K562 (cell line): Measurements from ENCODE around the gene HNRNPA3. TPM values are rescaled to one million over a fixed set of nuclear protein-coding genes. Genes with fewer than 3 reads are reported as not detected.

Experiments used
- ARNT ChIP-seq, 2 experiments: fragments of 450-650 bp; IDR thresholded peaks; 2 replicates each; pipeline ENCODE4 v1.6.1; 2016; ENCODE audit warnings: mild to moderate bottlenecking in 1 of 2
- C11orf30 ChIP-seq: fragments of 450-650 bp; IDR thresholded peaks from 2 replicates; pipeline ENCODE4 v1.6.1; 2016; ENCODE audit warnings: low read depth, mild to moderate bottlenecking
- CAMTA2 ChIP-seq: fragments of 250-450 bp; sonication (Bioruptor Pico); conservative IDR thresholded peaks from 2 replicates; pipeline ENCODE4 v1.5.1; 2022
- CREBBP ChIP-seq: IDR thresholded peaks from one replicate; pipeline ENCODE4 v1.6.1; 2012; ENCODE audit warnings: low read depth, mild to moderate bottlenecking, control low read depth, inconsistent platforms, low read length
- DIDO1 ChIP-seq: fragments of 450-650 bp; IDR thresholded peaks from 2 replicates; pipeline ENCODE4 v1.6.1; 2016; ENCODE audit warnings: low read depth, missing biosample characterization, missing genetic modification characterization
- E2F6 ChIP-seq, 2 experiments: IDR thresholded peaks; 2 replicates each; pipeline ENCODE4 v1.6.1; 2011; ENCODE audit warnings: borderline replicate concordance in 1 of 2, control low read depth in 1 of 2, low read depth in 1 of 2, low read length in 1 of 2, mild to moderate bottlenecking in 1 of 2, mixed read lengths in 1 of 2, moderate library complexity in 1 of 2; ENCODE audit not compliant: insufficient read depth in 1 of 2, insufficient read length in 1 of 2, poor library complexity in 1 of 2, severe bottlenecking in 1 of 2; ENCODE audit errors: extremely low read depth in 1 of 2
- ELF4 ChIP-seq: fragments of 450-650 bp; formaldehyde crosslinking; IDR thresholded peaks from 2 replicates; pipeline ENCODE4 v1.4.0; 2022; ENCODE audit warnings: missing genetic modification characterization
- ESRRB ChIP-seq: fragments of 250-450 bp; sonication (Bioruptor Pico); IDR thresholded peaks from 2 replicates; pipeline ENCODE4 v1.5.0; 2020; ENCODE audit warnings: mild to moderate bottlenecking, moderate library complexity, borderline replicate concordance
- FOXJ2 ChIP-seq: fragments of 200-800 bp; sonication (Bioruptor generic); IDR thresholded peaks from 2 replicates; pipeline ENCODE4 v1.6.1; 2016; ENCODE audit warnings: missing genetic modification characterization, missing compliant biosample characterization
- HCFC1 ChIP-seq: IDR thresholded peaks from 2 replicates; pipeline ENCODE4 v1.6.1; 2012; ENCODE audit warnings: low read depth, low read length, improper control_type of control experiment
- HIVEP1 ChIP-seq: fragments of 250-450 bp; sonication (Bioruptor Pico); IDR thresholded peaks from 2 replicates; pipeline ENCODE4 v1.4.0; 2020; ENCODE audit warnings: mild to moderate bottlenecking
- HMGN3 ChIP-seq: IDR thresholded peaks from 2 replicates; pipeline ENCODE4 v1.6.1; 2011; ENCODE audit warnings: borderline replicate concordance, low read depth, mild to moderate bottlenecking, mixed read lengths, low read length; ENCODE audit not compliant: insufficient read length; ENCODE audit errors: extremely low read depth
- NCOA2 ChIP-seq, 2 experiments: fragments of 450-650 bp; IDR thresholded peaks; 2 replicates each; pipeline ENCODE4 v1.6.1; 2018; ENCODE audit warnings: mild to moderate bottlenecking in 2 of 2, moderate library complexity in 1 of 2; ENCODE audit not compliant: partially characterized antibody in 2 of 2
- PHB ChIP-seq: fragments of 250-450 bp; sonication (Bioruptor Pico); IDR thresholded peaks from 2 replicates; pipeline ENCODE4 v1.5.0; 2021
- PRPF4 ChIP-seq: fragments of 200-400 bp; formaldehyde crosslinking; IDR thresholded peaks from one replicate; pipeline ENCODE4 v1.6.1; 2017; ENCODE audit warnings: low read length, low read depth, mild to moderate bottlenecking; ENCODE audit not compliant: insufficient read depth, poor library complexity, severe bottlenecking
- SIRT6 ChIP-seq: IDR thresholded peaks from one replicate; pipeline ENCODE4 v1.6.1; 2012; ENCODE audit warnings: low read depth, mild to moderate bottlenecking, control low read depth, inconsistent platforms, low read length, moderate library complexity
- SP1 ChIP-seq: sonication (generic); formaldehyde crosslinking; IDR thresholded peaks from 2 replicates; pipeline ENCODE4 v1.8.1; 2022; ENCODE audit warnings: mild to moderate bottlenecking, missing genetic modification reagents
- TRIM28 ChIP-seq: fragments of 450-650 bp; IDR thresholded peaks from 2 replicates; pipeline ENCODE4 v1.6.1; 2017
- XRCC3 ChIP-seq: fragments of 450-650 bp; IDR thresholded peaks from 2 replicates; pipeline ENCODE4 v1.6.1; 2017; ENCODE audit warnings: mild to moderate bottlenecking, moderate library complexity
- ZNF232 ChIP-seq: sonication (generic); formaldehyde crosslinking; IDR thresholded peaks from 2 replicates; pipeline ENCODE4 v1.8.0; 2022; ENCODE audit warnings: mild to moderate bottlenecking, missing genetic modification reagents
- ZNF324 ChIP-seq: fragments of 250-450 bp; sonication (Bioruptor Pico); IDR thresholded peaks from 2 replicates; pipeline ENCODE4 v1.4.0; 2020; ENCODE audit warnings: mild to moderate bottlenecking
- ZNF644 ChIP-seq: fragments of 200-800 bp; sonication (Bioruptor generic); IDR thresholded peaks from 2 replicates; pipeline ENCODE4 v1.6.1; 2016; ENCODE audit warnings: low read depth, missing genetic modification characterization, missing compliant biosample characterization
- ZNF79 ChIP-seq: fragments of 250-450 bp; sonication (Bioruptor Pico); IDR thresholded peaks from 2 replicates; pipeline ENCODE4 v1.4.0; 2020; ENCODE audit warnings: low read depth, mild to moderate bottlenecking, moderate library complexity
- polyA plus RNA-seq, 8 experiments: library from polyadenylated mRNA; depleted of rRNA in 4 of 8; stranded (reverse) in 5 of 8; unstranded in 3 of 8; fragments of >200 nt; fragmentation: Nextera tagmentation in 2 of 8; fragmentation: Illumina TruSeq in 1 of 8; extraction: Ambion mirVana in 2 of 8; extraction: Trizol in 1 of 8; gene quantifications; 2 replicates each; pipeline versions ENCODE4 v1.2.1 to v1.2.3, GENCODE V29; 2011 to 2014; ENCODE audit warnings: inconsistent platforms in 1 of 8, missing spikeins in 1 of 8
- total RNA-seq, 7 experiments: library from RNA; depleted of rRNA in 6 of 7; stranded (reverse); fragments of >200 nt in 6 of 7; fragmentation: Illumina TruSeq in 2 of 7; extraction: Trizol in 2 of 7; gene quantifications; 2 replicates each; pipeline versions ENCODE4 v1.2.1 to v1.2.3, GENCODE V29; 2011 to 2021; ENCODE audit warnings: low replicate concordance in 1 of 7
- TF ChIP-seq, protein P1 (sequence below): fragments of 200-400 bp; formaldehyde crosslinking; IDR thresholded peaks from 2 replicates; pipeline ENCODE4 v1.6.1; 2017; ENCODE audit warnings: mild to moderate bottlenecking, low read depth, low read length, moderate library complexity
- TF ChIP-seq, protein P2 (sequence below): fragments of 250-450 bp; sonication (Bioruptor Pico); IDR thresholded peaks from 2 replicates; pipeline ENCODE4 v1.8.0; 2022; ENCODE audit warnings: moderate library complexity, mild to moderate bottlenecking, inconsistent platforms
- TF ChIP-seq, protein P3 (sequence below): IDR thresholded peaks from 2 replicates; pipeline ENCODE4 v1.6.1; 2014; ENCODE audit warnings: antibody characterized with exemption

Gene HNRNPA3
- total and polyA plus RNA-seq, 9 of the 15 experiments (the other 6 are each of a cell fraction or from before 2014, with no cell fraction given) = 72.8 to 428 (median 192) TPM

GRCh38 chr2:177165061-177165583 lies 47.5 kb upstream of the HNRNPA3 start (continued):
- no peak for TF ChIP-seq E2F6 (IDR thresholded peaks at IDR 0.05; ENCODE audit: borderline replicate concordance in 1 of 2, extremely low read depth in 1 of 2, insufficient read depth in 1 of 2, insufficient read length in 1 of 2, low read depth in 1 of 2, low read length in 1 of 2, poor library complexity in 1 of 2, severe bottlenecking in 1 of 2)
- TF ChIP-seq, protein P1, sequence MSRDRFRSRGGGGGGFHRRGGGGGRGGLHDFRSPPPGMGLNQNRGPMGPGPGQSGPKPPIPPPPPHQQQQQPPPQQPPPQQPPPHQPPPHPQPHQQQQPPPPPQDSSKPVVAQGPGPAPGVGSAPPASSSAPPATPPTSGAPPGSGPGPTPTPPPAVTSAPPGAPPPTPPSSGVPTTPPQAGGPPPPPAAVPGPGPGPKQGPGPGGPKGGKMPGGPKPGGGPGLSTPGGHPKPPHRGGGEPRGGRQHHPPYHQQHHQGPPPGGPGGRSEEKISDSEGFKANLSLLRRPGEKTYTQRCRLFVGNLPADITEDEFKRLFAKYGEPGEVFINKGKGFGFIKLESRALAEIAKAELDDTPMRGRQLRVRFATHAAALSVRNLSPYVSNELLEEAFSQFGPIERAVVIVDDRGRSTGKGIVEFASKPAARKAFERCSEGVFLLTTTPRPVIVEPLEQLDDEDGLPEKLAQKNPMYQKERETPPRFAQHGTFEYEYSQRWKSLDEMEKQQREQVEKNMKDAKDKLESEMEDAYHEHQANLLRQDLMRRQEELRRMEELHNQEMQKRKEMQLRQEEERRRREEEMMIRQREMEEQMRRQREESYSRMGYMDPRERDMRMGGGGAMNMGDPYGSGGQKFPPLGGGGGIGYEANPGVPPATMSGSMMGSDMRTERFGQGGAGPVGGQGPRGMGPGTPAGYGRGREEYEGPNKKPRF = no peak
- no peak for TF ChIP-seq FOXJ2 (tag)
- no peak for TF ChIP-seq ZNF232
- no peak for TF ChIP-seq TRIM28
- TF ChIP-seq HIVEP1 (CRISPR knock-in tag) = peak; percentile 59; the same call in 1 of the 2 replicates
- no peak for TF ChIP-seq PHB (CRISPR knock-in tag)
- peak; percentile 93 for TF ChIP-seq ELF4 (CRISPR knock-in tag)
- no peak for TF ChIP-seq ARNT (IDR thresholded peaks at IDR 0.05)
- TF ChIP-seq ZNF79 = peak; percentile 75
- TF ChIP-seq ESRRB (CRISPR knock-in tag) = no peak
- no peak for TF ChIP-seq CAMTA2 (CRISPR knock-in tag)
- TF ChIP-seq ZNF644 = no peak
- no peak for TF ChIP-seq PRPF4
- no peak for TF ChIP-seq HMGN3
- no peak for TF ChIP-seq SP1 (CRISPR knock-in tag)
- TF ChIP-seq, protein P2, sequence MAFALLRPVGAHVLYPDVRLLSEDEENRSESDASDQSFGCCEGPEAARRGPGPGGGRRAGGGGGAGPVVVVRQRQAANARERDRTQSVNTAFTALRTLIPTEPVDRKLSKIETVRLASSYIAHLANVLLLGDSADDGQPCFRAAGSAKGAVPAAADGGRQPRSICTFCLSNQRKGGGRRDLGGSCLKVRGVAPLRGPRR (CRISPR knock-in tag) = peak; percentile 47; the same call in 1 of the 2 replicates
- no peak for TF ChIP-seq ZNF324
- no peak for TF ChIP-seq CREBBP
- TF ChIP-seq DIDO1 (tag) = 0 out of 2 replicates have a peak, but pooled peaks have one; percentile 16
- TF ChIP-seq XRCC3 = no peak
- TF ChIP-seq NCOA2 (IDR thresholded peaks at IDR 0.05; ENCODE audit: partially characterized antibody in 2 of 2) = no peak
- no peak for TF ChIP-seq C11orf30
- no peak for TF ChIP-seq SIRT6
- TF ChIP-seq, protein P3, sequence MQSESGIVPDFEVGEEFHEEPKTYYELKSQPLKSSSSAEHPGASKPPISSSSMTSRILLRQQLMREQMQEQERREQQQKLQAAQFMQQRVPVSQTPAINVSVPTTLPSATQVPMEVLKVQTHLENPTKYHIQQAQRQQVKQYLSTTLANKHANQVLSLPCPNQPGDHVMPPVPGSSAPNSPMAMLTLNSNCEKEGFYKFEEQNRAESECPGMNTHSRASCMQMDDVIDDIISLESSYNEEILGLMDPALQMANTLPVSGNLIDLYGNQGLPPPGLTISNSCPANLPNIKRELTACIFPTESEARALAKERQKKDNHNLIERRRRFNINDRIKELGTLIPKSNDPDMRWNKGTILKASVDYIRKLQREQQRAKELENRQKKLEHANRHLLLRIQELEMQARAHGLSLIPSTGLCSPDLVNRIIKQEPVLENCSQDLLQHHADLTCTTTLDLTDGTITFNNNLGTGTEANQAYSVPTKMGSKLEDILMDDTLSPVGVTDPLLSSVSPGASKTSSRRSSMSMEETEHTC = no peak
- no peak for TF ChIP-seq HCFC1
